ENCODE results near the gene SPATA46.

The SPATA46 gene

GRCh38 chr1:162349635-162350330, 26.9 kb downstream of the SPATA46 start:
- DNase-seq (ENCODE audit: low read depth, low spot score), result peak; percentile 59
- in situ Hi-C loops (cut with HindIII; ENCODE audit: low sequenced_read_pairs), result no loop called here
- TF ChIP-seq, protein P1, sequence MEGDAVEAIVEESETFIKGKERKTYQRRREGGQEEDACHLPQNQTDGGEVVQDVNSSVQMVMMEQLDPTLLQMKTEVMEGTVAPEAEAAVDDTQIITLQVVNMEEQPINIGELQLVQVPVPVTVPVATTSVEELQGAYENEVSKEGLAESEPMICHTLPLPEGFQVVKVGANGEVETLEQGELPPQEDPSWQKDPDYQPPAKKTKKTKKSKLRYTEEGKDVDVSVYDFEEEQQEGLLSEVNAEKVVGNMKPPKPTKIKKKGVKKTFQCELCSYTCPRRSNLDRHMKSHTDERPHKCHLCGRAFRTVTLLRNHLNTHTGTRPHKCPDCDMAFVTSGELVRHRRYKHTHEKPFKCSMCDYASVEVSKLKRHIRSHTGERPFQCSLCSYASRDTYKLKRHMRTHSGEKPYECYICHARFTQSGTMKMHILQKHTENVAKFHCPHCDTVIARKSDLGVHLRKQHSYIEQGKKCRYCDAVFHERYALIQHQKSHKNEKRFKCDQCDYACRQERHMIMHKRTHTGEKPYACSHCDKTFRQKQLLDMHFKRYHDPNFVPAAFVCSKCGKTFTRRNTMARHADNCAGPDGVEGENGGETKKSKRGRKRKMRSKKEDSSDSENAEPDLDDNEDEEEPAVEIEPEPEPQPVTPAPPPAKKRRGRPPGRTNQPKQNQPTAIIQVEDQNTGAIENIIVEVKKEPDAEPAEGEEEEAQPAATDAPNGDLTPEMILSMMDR (IDR thresholded peaks at IDR 0.05; ENCODE audit: low read depth, low read length), result no peak
- no peak overlapping the region for H3K4me3 ChIP-seq (ENCODE audit: low read depth, low read length)

GRCh38 chr1:162347281-162347680, 29.4 kb downstream of the SPATA46 start:
- H3K4me3 ChIP-seq (ENCODE audit: low read depth, low read length), result no peak overlapping the region
- in situ Hi-C loops (cut with HindIII; ENCODE audit: low sequenced_read_pairs), result no loop called here

GRCh38 chr1:162343470-162343869, 33.2 kb downstream of the SPATA46 start:
- in situ Hi-C loops (cut with HindIII; ENCODE audit: low sequenced_read_pairs), result no loop called here
- H3K4me3 ChIP-seq (ENCODE audit: low read depth, low read length), result no peak overlapping the region
- DNase-seq (ENCODE audit: low read depth, low spot score), result no peak
- TF ChIP-seq, protein P1 (IDR thresholded peaks at IDR 0.05; ENCODE audit: low read depth, low read length), result no peak

More at GRCh38 chr1:162347281-162347680, 29.4 kb downstream of the SPATA46 start:
- TF ChIP-seq, protein P1 (IDR thresholded peaks at IDR 0.05; ENCODE audit: low read depth, low read length), result no peak
- DNase-seq (ENCODE audit: low read depth, low spot score), result no peak

DNA sequence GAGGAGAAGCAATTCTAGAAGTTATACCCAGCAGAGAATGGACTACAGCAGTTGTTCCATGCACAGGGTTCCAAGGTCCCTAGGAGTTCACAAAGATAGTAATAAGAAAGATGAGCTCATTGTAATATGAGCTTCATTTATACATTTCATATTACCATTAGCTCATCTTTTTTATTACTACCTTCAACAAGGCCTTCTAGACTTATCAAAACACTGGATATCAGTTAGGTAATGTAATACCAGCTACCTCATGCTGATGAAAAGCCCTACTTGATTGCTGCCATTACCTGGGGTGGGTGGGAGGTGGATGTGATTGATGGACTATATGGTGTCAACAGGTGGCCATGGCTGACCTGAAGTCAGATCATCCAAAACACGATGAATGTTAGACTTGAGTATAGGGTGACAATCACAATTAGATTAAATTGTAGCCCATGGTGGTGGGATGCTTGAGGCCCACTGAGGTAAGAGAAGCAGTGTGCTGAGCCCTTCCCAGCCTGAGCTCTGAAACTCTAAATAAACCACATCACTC, 34.1 kb downstream of the SPATA46 start:
- in situ Hi-C loops (cut with HindIII; ENCODE audit: low sequenced_read_pairs), result no loop called here
- H3K4me3 ChIP-seq (ENCODE audit: low read depth, low read length), result no peak overlapping the region
- no peak for DNase-seq (ENCODE audit: low read depth, low spot score)
- TF ChIP-seq, protein P1 (IDR thresholded peaks at IDR 0.05; ENCODE audit: low read depth, low read length), result no peak

GRCh38 chr1:162336621-162337285, 39.9 kb downstream of the SPATA46 start:
- TF ChIP-seq, protein P1 (IDR thresholded peaks at IDR 0.05; ENCODE audit: low read depth, low read length), result no peak
- in situ Hi-C loops (cut with HindIII; ENCODE audit: low sequenced_read_pairs), result no loop called here
- H3K4me3 ChIP-seq (ENCODE audit: low read depth, low read length), result no peak overlapping the region
- DNase-seq (ENCODE audit: low read depth, low spot score), result no peak

GRCh38 chr1:162335126-162335525, 41.5 kb downstream of the SPATA46 start:
- TF ChIP-seq, protein P1 (IDR thresholded peaks at IDR 0.05; ENCODE audit: low read depth, low read length), result no peak
- DNase-seq (ENCODE audit: low read depth, low spot score), result peak; percentile 35
- in situ Hi-C loops (cut with HindIII; ENCODE audit: low sequenced_read_pairs), result no loop called here
- no peak overlapping the region for H3K4me3 ChIP-seq (ENCODE audit: low read depth, low read length)
